22Rv1 (cell line): Measurements from ENCODE around the gene OR10A6.

Experiments used
- CTCF ChIP-seq: fragments of 450-650 bp; IDR thresholded peaks from 2 replicates; pipeline ENCODE4 v1.5.1; 2017; ENCODE audit warnings: mild to moderate bottlenecking
- ZFX ChIP-seq: fragments of 450-650 bp; IDR thresholded peaks from 2 replicates; pipeline ENCODE4 v1.6.1; 2017; ENCODE audit warnings: antibody characterized with exemption, borderline replicate concordance

- TF ChIP-seq CTCF = no peak
- no peak for TF ChIP-seq ZFX
Measured at GRCh38 chr11:7892059-7892699, 38.9 kb downstream of the OR10A6 start.
